Endothelial cell of umbilical vein (primary cell): ENCODE data around the gene ATP11C.

Source experiments
- CTCF ChIP-seq, 2 donors: IDR thresholded peaks; 1 replicate in 1 of 2; 2 replicates in 1 of 2; pipeline ENCODE4 v1.5.1; 2011; ENCODE audit warnings: low read length in 2 of 2, mild to moderate bottlenecking in 2 of 2, moderate library complexity in 2 of 2, control low read depth in 1 of 2, inconsistent platforms in 1 of 2, low read depth in 1 of 2; ENCODE audit not compliant: insufficient read depth in 1 of 2; ENCODE audit errors: extremely low read depth in 1 of 2
- EZH2 ChIP-seq: IDR thresholded peaks from 2 replicates; pipeline ENCODE4 v1.6.1; 2012; ENCODE audit warnings: borderline replicate concordance, low read depth, mild to moderate bottlenecking, moderate library complexity, low read length, inconsistent platforms; ENCODE audit not compliant: severe bottlenecking
- FOS ChIP-seq: IDR thresholded peaks from 2 replicates; pipeline ENCODE4 v1.6.1; 2011; ENCODE audit warnings: mild to moderate bottlenecking, low read length, moderate library complexity, borderline replicate concordance; ENCODE audit not compliant: insufficient read depth
- GATA2 ChIP-seq: IDR thresholded peaks from 2 replicates; pipeline ENCODE4 v1.7.0; 2011; ENCODE audit warnings: low read depth, mild to moderate bottlenecking, moderate library complexity, mixed read lengths, low read length; ENCODE audit not compliant: insufficient read length, insufficient read depth
- JUN ChIP-seq: IDR thresholded peaks from 2 replicates; pipeline ENCODE4 v1.6.1; 2011; ENCODE audit warnings: borderline replicate concordance, low read depth; ENCODE audit not compliant: insufficient read length, insufficient read depth
- MAX ChIP-seq: IDR thresholded peaks from 2 replicates; pipeline ENCODE4 v1.6.1; 2011; ENCODE audit not compliant: insufficient read depth, insufficient read length
- MYC ChIP-seq: IDR thresholded peaks from one replicate; pipeline ENCODE4 v1.6.1; 2011; ENCODE audit warnings: mild to moderate bottlenecking, low read depth, low read length
- POLR2A ChIP-seq: IDR thresholded peaks from 2 replicates; pipeline ENCODE4 v1.6.1; 2012; ENCODE audit warnings: low read depth, mild to moderate bottlenecking, control low read depth, low read length
- POLR2AphosphoS5 ChIP-seq: IDR thresholded peaks from 2 replicates; pipeline ENCODE4 v1.6.1; 2012; ENCODE audit warnings: low read depth, mild to moderate bottlenecking, control low read depth, low read length, moderate library complexity; ENCODE audit not compliant: insufficient read depth

- no peak for TF ChIP-seq POLR2A
- TF ChIP-seq EZH2, result no peak
- TF ChIP-seq CTCF (IDR thresholded peaks at IDR 0.05; ENCODE audit: extremely low read depth in 1 of 2, insufficient read depth in 1 of 2, low read depth in 1 of 2, low read length in 2 of 2), result no peak
- TF ChIP-seq MYC, result no peak
- no peak for TF ChIP-seq MAX
- TF ChIP-seq POLR2AphosphoS5, result no peak
- no peak for TF ChIP-seq JUN
- TF ChIP-seq FOS, result no peak
- no peak for TF ChIP-seq GATA2
These were observed 40.1 kb upstream of the ATP11C start for GRCh38 chrX:139972629-139973624.
